ENCODE measurements around the gene RALB. TPM values are rescaled to one million over a fixed set of nuclear protein-coding genes. Genes with fewer than 3 reads are reported as not detected.

RALB gene
- total RNA-seq, 1 experiment from 2014 or later = 40.2 TPM

GRCh38 chr2:120267348-120267747 is 14.7 kb downstream of the RALB start:
- CTCF ChIA-PET = no interaction called here
- BruUV-seq (replicated peaks) = no TSS peak
- no peak for TF ChIP-seq CTCF (IDR thresholded peaks at IDR 0.05; ENCODE audit: unreplicated experiment)
- no peak for DNase-seq
- H3K27me3 Mint-ChIP-seq (ENCODE audit: unreplicated experiment) = no peaks in the 10 kb centered on the region
- no peak overlapping the region for H3K4me3 Mint-ChIP-seq (ENCODE audit: low read depth, unreplicated experiment)
- intact Hi-C loops (cut with micrococcal nuclease; ENCODE audit: unreplicated experiment) = no loop called here
- no peaks in the 10 kb centered on the region for H3K36me3 Mint-ChIP-seq (ENCODE audit: insufficient read depth, unreplicated experiment)
- no peaks in the 10 kb centered on the region for H3K9me3 Mint-ChIP-seq (ENCODE audit: low read depth, unreplicated experiment)
- peaks cover 14% of the 10 kb centered on the region for H3K4me1 Mint-ChIP-seq (ENCODE audit: low read depth, unreplicated experiment)
- no peak overlapping the region for H3K27ac Mint-ChIP-seq (ENCODE audit: unreplicated experiment)

- H3K36me3 Mint-ChIP-seq (ENCODE audit: insufficient read depth, unreplicated experiment) = no peaks in the 10 kb centered on the region
- no peak for DNase-seq
- intact Hi-C loops (cut with micrococcal nuclease; ENCODE audit: unreplicated experiment) = no loop called here
- H3K4me1 Mint-ChIP-seq (ENCODE audit: low read depth, unreplicated experiment) = peaks cover 30% of the 10 kb centered on the region
- H3K27me3 Mint-ChIP-seq (ENCODE audit: unreplicated experiment) = no peaks in the 10 kb centered on the region
- no peak for TF ChIP-seq CTCF (IDR thresholded peaks at IDR 0.05; ENCODE audit: unreplicated experiment)
- no peak overlapping the region for H3K4me3 Mint-ChIP-seq (ENCODE audit: low read depth, unreplicated experiment)
- no TSS peak for BruUV-seq (replicated peaks)
- H3K9me3 Mint-ChIP-seq (ENCODE audit: low read depth, unreplicated experiment) = no peaks in the 10 kb centered on the region
- H3K27ac Mint-ChIP-seq (ENCODE audit: unreplicated experiment) = no peak overlapping the region
- CTCF ChIA-PET = no interaction called here
Measured at GRCh38 chr2:120269076-120269744, 16.6 kb downstream of the RALB start.

GRCh38 chr2:120269816-120270215 is 17.2 kb downstream of the RALB start:
- Mint-ChIP-seq H3K36me3 (ENCODE audit: insufficient read depth, unreplicated experiment) (no peaks in the 10 kb centered on the region), H3K4me3 (ENCODE audit: low read depth, unreplicated experiment) (no peak overlapping the region), H3K27me3 (ENCODE audit: unreplicated experiment) (no peaks in the 10 kb centered on the region), H3K4me1 (ENCODE audit: low read depth, unreplicated experiment) (peaks cover 30% of the 10 kb centered on the region), H3K27ac (ENCODE audit: unreplicated experiment) (no peak overlapping the region), H3K9me3 (ENCODE audit: low read depth, unreplicated experiment) (no peaks in the 10 kb centered on the region)
- no peak for TF ChIP-seq CTCF (IDR thresholded peaks at IDR 0.05; ENCODE audit: unreplicated experiment)
- no TSS peak for BruUV-seq (replicated peaks)
- DNase-seq = no peak
- intact Hi-C loops (cut with micrococcal nuclease; ENCODE audit: unreplicated experiment) = no loop called here
- CTCF ChIA-PET = interaction anchor here (0.7 kb wide), 1 partner anchor 798 kb away, joined by 4 read pairs; no protein-coding TSS in a partner anchor

GRCh38 chr2:120271711-120272379 is 19.2 kb downstream of the RALB start:
- no TSS peak for BruUV-seq (replicated peaks)
- Mint-ChIP-seq H3K27me3 (ENCODE audit: unreplicated experiment) (no peaks in the 10 kb centered on the region), H3K36me3 (ENCODE audit: insufficient read depth, unreplicated experiment) (no peaks in the 10 kb centered on the region), H3K9me3 (ENCODE audit: low read depth, unreplicated experiment) (no peaks in the 10 kb centered on the region), H3K27ac (ENCODE audit: unreplicated experiment) (no peak overlapping the region), H3K4me1 (ENCODE audit: low read depth, unreplicated experiment) (peaks cover 42% of the 10 kb centered on the region), H3K4me3 (ENCODE audit: low read depth, unreplicated experiment) (no peak overlapping the region)
- CTCF ChIA-PET = no interaction called here
- DNase-seq = no peak
- no peak for TF ChIP-seq CTCF (IDR thresholded peaks at IDR 0.05; ENCODE audit: unreplicated experiment)
- intact Hi-C loops (cut with micrococcal nuclease; ENCODE audit: unreplicated experiment) = no loop called here
